ENCODE results near the gene PRPF8. TPM values are rescaled to one million over a fixed set of nuclear protein-coding genes. Genes with fewer than 3 reads are reported as not detected.

Gene PRPF8
- 100 to 1,000 TPM; 126 to 252 (median 201) TPM for total RNA-seq
- 10 to 100 TPM; 33.6 to 83.4 (median 38.4) TPM for polyA plus RNA-seq
- long read RNA-seq, donor 1, partial matches to known transcripts, result 16 of 20 reads
- long read RNA-seq, donor 1, other reads (novel, unspliced or antisense), result 0 of 20 reads
- long read RNA-seq, donor 2, partial matches to known transcripts, result 27 of 29 reads
- long read RNA-seq, donor 2, other reads (novel, unspliced or antisense), result 0 of 29 reads
- long read RNA-seq, donor 3, full-length matches to known transcripts, result 1 of 29 reads
- long read RNA-seq, donor 3, partial matches to known transcripts, result 28 of 29 reads
- long read RNA-seq, donor 3, other reads (novel, unspliced or antisense), result 0 of 29 reads
- long read RNA-seq, donor 4, result 0 reads
- long read RNA-seq, donor 5, full-length matches to known transcripts, result 7 of 48 reads
- long read RNA-seq, donor 5, partial matches to known transcripts, result 41 of 48 reads
- long read RNA-seq, donor 5, other reads (novel, unspliced or antisense), result 0 of 48 reads
- long read RNA-seq, donor 6, full-length matches to known transcripts, result 7 of 125 reads
- long read RNA-seq, donor 6, partial matches to known transcripts, result 107 of 125 reads
- long read RNA-seq, donor 6, other reads (novel, unspliced or antisense), result 11 of 125 reads
- long read RNA-seq, donor 7, full-length matches to known transcripts, result 10 of 56 reads
- long read RNA-seq, donor 7, partial matches to known transcripts, result 46 of 56 reads
- long read RNA-seq, donor 7, other reads (novel, unspliced or antisense), result 0 of 56 reads
- long read RNA-seq, donor 8, full-length matches to known transcripts, result 1 of 40 reads
- long read RNA-seq, donor 8, partial matches to known transcripts, result 39 of 40 reads
- long read RNA-seq, donor 8, other reads (novel, unspliced or antisense), result 0 of 40 reads
- long read RNA-seq, donor 9, full-length matches to known transcripts, result 6 of 83 reads
- long read RNA-seq, donor 9, partial matches to known transcripts, result 77 of 83 reads
- long read RNA-seq, donor 9, other reads (novel, unspliced or antisense), result 0 of 83 reads
- long read RNA-seq, donor 10, full-length matches to known transcripts, result 2 of 17 reads
- long read RNA-seq, donor 10, partial matches to known transcripts, result 15 of 17 reads
- long read RNA-seq, donor 10, other reads (novel, unspliced or antisense), result 0 of 17 reads

DNA sequence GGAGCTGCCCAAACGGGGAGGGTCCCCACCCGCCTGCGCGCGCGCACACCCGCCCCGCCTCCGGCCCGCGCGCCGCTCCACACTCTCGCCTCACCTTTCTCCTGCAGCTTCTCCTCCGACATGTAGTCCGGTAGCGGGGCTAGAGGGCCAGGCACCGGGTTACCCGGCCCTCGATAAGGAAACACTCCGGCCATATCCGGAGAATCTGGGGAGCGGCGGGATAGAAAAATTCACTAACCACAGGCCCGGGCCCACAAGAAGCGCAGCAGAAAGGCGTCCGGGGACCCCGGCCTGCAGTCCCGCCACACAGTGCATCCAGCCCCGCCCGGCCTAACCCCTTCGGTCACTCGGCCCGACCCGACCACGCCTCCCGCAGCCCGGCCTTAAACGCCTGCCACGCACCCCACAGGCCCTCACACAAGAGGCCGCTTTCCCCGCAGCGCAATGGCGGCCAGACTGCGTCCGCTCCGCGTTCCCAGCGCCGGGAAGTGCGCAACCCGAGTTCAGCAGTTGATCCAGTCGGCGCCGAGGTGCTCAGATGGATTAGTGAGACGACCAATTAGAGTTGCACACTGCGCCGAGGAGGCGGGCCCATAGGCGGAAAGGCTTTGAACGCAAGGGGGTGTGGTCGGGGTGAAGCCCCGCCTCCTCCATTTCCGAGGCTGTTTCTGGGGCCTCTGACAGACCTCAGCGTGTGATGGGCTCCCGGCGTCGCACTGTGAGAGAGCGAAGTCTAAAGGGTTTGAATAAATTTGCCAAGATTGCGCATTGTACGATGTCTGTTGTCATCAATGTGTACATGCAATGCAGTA, at the start of gene PRPF8:
Gene PRPF8, minus strand, starts transcription at position 490 of the 812 bp plus-strand sequence. Its CDS starts 296 bp downstream, at position 194.
- Histone ChIP-seq H3K4me1 (peaks cover 17 to 32% (median 23%) of the 10 kb centered on the region in 4 donors), H3K4me3 (peak within 1 kb of the TSS; percentile 79 to 98 (median 85)), H3K36me3 (peaks cover 31 to 41% (median 38%) of the 10 kb centered on the region in 4 donors), H3K27ac (peak within 1 kb of the TSS; percentile 88 to 97 (median 96)), H3K9me3 (no peaks in the 10 kb centered on the region), H3K27me3 (no peaks in the 10 kb centered on the region)
- intact Hi-C loops (cut with DNase I; ENCODE audit: low total_unique reads), result no loop called here
- peak; percentile 99 for DNase-seq
- WGBS, 5 donors, result 0 to 1% (median 0%) methylated on average over 58 to 72 of the region's 72 CpGs
- TF ChIP-seq CTCF (IDR thresholded peaks at IDR 0.05) (peak in 2 of 7 experiments; percentile 12 to 16), POLR2AphosphoS5 (IDR thresholded peaks at IDR 0.05) (peak; percentile 99), POLR2A (IDR thresholded peaks at IDR 0.05) (peak in 2 of 4 donors; percentile 71 to 79), EP300 (IDR thresholded peaks at IDR 0.05) (no peak)

- Histone ChIP-seq H3K9me3 (no peaks in the 10 kb centered on the region), H3K27ac (no peak overlapping the region), H3K4me1 (peaks cover 12 to 48% (median 33%) of the 10 kb centered on the region in 4 donors), H3K36me3 (peaks cover 40 to 95% (median 84%) of the 10 kb centered on the region in 4 donors), H3K4me3 (no peak overlapping the region), H3K27me3 (no peaks in the 10 kb centered on the region)
- TF ChIP-seq POLR2AphosphoS5 (IDR thresholded peaks at IDR 0.05), result no peak
- TF ChIP-seq EP300 (IDR thresholded peaks at IDR 0.05), result no peak
- no peak for TF ChIP-seq CTCF (IDR thresholded peaks at IDR 0.05)
- no peak for TF ChIP-seq POLR2A (IDR thresholded peaks at IDR 0.05)
- 92 to 96% (median 96%) methylated on average over 28 to 38 of the region's 38 CpGs for WGBS, 5 donors
- intact Hi-C loops (cut with DNase I; ENCODE audit: low total_unique reads), result no loop called here
- DNase-seq, result no peak
These were observed 49.1 kb upstream of the PRPF8 start for GRCh38 chr17:1733759-1734158.

- intact Hi-C loops (cut with DNase I; ENCODE audit: low total_unique reads), result no loop called here
- H3K4me3 ChIP-seq, result no peak overlapping the region
- no peak for DNase-seq
- H3K27ac ChIP-seq, result no peak overlapping the region
- H3K27me3 ChIP-seq, result no peaks in the 10 kb centered on the region
- TF ChIP-seq POLR2AphosphoS5 (IDR thresholded peaks at IDR 0.05) (no peak), POLR2A (IDR thresholded peaks at IDR 0.05) (no peak), CTCF (IDR thresholded peaks at IDR 0.05) (no peak), EP300 (IDR thresholded peaks at IDR 0.05) (no peak)
- H3K36me3 ChIP-seq, result peaks cover 42 to 96% (median 87%) of the 10 kb centered on the region in 4 donors
- H3K9me3 ChIP-seq, result no peaks in the 10 kb centered on the region
- WGBS, 5 donors, result 71 to 89% (median 84%) methylated on average over 9 to 11 of the region's 11 CpGs
- H3K4me1 ChIP-seq, result peaks cover 12 to 56% (median 40%) of the 10 kb centered on the region in 4 donors
These were observed 48.2 kb upstream of the PRPF8 start for GRCh38 chr17:1732833-1733321.
